SKM-1 treated with dmso at 0.1 percent for 144 hours (cell line): ENCODE data around the gene CEMIP.
"Not testable (repeated sequence)": the region's sequence is repeated elsewhere in the genome, so short reads cannot be mapped to it uniquely, and the experiment has no call there.

Source experiments
- DNase-seq: peaks from one replicate; lab custom pipeline; 2025; ENCODE audit not compliant: unreplicated experiment; lab: John Stamatoyannopoulos, UW

CEMIP gene

GRCh38 chr15:80946576-80946975, 167.4 kb downstream of the CEMIP start:
- DNase-seq: no peak

DNA sequence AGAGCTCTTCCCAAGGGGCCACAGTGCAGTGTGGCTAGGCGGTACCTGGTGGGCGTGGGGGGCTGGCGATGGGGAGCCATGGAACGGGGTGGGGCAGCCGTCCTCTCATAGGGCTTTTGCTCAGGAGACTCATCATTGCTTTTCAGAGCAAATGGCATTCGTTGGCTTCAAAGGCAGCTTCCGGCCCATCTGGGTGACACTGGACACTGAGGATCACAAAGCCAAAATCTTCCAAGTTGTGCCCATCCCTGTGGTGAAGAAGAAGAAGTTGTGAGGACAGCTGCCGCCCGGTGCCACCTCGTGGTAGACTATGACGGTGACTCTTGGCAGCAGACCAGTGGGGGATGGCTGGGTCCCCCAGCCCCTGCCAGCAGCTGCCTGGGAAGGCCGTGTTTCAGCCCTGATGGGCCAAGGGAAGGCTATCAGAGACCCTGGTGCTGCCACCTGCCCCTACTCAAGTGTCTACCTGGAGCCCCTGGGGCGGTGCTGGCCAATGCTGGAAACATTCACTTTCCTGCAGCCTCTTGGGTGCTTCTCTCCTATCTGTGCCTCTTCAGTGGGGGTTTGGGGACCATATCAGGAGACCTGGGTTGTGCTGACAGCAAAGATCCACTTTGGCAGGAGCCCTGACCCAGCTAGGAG, 169.6 kb downstream of the CEMIP start:
- no peak for DNase-seq

GRCh38 chr15:80949756-80950155, 170.6 kb downstream of the CEMIP start:
- no peak for DNase-seq

DNA sequence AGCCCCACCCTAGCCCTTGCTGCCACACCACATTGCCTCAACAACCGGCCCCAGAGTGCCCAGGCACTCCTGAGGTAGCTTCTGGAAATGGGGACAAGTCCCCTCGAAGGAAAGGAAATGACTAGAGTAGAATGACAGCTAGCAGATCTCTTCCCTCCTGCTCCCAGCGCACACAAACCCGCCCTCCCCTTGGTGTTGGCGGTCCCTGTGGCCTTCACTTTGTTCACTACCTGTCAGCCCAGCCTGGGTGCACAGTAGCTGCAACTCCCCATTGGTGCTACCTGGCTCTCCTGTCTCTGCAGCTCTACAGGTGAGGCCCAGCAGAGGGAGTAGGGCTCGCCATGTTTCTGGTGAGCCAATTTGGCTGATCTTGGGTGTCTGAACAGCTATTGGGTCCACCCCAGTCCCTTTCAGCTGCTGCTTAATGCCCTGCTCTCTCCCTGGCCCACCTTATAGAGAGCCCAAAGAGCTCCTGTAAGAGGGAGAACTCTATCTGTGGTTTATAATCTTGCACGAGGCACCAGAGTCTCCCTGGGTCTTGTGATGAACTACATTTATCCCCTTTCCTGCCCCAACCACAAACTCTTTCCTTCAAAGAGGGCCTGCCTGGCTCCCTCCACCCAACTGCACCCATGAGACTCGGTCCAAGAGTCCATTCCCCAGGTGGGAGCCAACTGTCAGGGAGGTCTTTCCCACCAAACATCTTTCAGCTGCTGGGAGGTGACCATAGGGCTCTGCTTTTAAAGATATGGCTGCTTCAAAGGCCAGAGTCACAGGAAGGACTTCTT, 171.3 kb downstream of the CEMIP start:
- DNase-seq: no peak

DNA sequence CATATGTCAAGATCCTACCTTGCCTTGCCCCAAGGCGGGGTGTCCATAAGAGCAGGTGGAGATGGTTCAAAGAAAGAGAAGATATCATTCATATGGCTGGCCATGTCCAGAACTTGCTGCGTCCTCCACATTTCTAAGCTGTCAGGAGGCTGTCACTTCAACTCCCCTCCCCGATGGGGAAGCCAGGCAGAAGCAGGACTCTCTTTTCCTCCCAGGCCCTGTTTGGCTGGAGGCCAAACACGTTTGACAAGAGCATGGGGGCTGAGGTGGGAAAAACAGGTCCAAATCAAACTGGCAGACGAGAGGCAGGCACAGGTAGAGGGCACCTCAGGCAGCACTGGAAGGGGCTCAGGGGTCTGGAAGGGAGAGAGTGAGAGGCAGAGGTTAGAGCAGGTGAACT, 172.8 kb downstream of the CEMIP start:
- no peak for DNase-seq

GRCh38 chr15:80953001-80953952, 174.1 kb downstream of the CEMIP start:
- no peak for DNase-seq

- no peak for DNase-seq
These were observed 175.0 kb downstream of the CEMIP start for GRCh38 chr15:80953953-80954778.

DNA sequence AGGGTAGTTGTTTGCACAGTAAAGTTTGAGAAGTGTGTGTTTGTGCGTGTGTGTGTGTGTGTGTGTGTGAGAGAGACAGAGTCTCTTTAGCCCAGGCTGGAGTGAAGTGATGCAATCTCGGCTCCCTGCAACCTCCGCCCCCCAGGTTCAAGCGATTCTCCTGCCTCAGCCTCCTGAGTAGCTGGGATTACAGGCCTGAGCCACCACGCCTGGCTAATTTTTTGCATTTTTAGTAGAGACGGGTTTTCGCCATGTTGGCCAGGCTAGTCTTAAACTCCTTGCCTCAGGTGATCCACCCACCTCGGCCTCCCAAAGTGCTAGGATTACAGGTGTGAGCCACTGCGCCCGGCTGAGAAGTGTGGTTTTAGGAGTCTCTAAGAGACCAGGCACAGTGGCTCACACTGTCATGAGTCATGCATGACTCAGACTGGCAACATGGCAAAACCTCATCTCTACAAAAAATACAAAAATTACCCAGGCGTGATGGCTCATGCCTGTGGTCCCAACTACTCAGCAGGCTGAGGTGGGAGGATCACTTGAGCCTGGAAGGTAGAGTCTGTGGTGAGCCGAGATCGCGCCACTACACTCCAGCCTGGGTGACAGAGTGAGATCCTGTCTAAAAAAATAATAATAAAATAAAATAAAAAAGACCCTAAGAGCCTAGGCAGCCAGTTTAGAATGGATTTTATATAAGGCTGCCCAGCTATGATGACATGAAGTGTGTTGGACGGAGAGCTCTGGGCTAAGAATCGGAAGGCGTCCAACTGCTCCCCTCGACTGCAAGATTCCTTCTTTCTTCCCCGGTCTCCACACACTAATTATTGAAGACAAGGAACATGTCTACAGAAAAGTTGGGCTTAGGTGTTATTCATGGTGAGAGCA, 176.6 kb downstream of the CEMIP start:
- DNase-seq: not testable (repeated sequence)

GRCh38 chr15:80957556-80957955, 178.4 kb downstream of the CEMIP start:
- no peak for DNase-seq

DNA sequence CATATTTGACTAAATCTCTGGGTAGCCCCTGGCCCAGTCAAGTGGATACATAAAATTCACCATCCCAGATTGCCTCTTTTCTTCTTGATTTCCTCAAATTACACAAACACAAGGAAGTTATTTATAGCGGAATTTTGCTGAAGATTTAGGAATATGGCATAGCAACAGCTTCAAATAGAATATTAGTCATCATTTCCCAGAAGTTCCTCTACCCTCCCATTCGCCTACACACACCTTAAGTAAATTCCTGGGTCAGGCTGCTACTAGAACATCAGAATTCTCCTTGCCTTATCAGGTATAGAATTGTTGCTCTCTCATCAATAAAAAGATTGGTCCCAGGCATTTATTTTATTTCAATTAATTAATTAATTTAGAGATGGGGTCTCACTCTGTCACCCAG, 178.8 kb downstream of the CEMIP start:
- no peak for DNase-seq

GRCh38 chr15:80958818-80959495, 179.8 kb downstream of the CEMIP start:
- no peak for DNase-seq

- DNase-seq: not testable (repeated sequence)
These were observed 186.3 kb downstream of the CEMIP start for GRCh38 chr15:80965454-80965853.

DNA sequence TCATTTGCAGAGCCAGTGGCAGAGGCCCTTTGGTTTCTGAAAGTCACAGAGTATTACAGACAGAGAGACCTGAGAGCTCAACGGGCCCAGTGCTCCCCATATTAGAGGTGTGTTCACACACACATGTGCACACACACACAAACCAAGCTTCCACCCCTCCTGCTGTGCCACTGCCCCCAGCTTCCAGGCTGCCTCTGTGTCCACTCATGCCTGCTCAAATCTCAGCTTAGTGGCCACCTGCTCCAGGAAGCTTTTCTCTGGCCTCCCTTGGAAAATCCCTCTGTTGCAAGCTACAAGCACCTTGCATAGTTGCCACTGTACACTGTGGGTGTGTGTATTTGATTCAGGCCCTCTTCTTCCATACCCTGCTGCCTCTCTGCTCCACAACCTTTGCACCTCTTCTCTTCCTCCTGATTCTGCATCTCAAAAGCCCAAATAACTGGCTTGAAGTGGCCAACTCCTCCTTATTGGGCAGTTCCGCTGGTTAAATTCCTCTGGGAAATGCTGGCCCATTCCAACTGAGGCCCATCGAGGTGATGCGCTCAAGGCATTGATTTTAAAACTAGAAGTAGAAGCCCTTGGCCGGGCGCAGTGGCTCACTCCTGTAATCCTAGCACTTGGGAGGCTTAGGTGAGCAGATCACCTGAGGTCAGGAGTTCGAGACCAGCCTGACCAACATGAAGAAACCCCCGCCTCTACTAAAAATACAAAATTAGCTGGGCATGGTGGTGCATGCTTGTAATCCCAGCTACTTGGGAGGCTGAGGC, 187.4 kb downstream of the CEMIP start:
- no peak for DNase-seq

DNA sequence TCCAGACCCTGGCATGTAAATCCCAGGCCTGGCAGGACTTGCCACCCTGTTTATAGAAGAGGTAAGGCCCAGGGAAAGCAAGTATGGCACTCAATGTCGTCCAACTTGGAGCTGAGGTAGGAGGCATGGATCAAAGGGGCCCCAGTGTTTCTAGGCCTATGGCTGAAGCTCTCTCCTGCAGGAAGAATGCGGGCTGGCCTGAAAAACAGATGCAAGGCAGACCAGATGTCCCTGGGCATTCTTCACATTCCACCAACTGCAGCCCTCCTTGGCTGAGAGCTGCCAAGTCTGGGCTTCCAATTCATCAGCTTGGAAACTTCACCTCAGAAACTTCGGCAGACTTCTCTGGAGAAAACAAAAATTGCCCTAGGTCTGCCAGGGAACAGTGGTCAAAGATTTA, 188.3 kb downstream of the CEMIP start:
- no peak for DNase-seq

DNA sequence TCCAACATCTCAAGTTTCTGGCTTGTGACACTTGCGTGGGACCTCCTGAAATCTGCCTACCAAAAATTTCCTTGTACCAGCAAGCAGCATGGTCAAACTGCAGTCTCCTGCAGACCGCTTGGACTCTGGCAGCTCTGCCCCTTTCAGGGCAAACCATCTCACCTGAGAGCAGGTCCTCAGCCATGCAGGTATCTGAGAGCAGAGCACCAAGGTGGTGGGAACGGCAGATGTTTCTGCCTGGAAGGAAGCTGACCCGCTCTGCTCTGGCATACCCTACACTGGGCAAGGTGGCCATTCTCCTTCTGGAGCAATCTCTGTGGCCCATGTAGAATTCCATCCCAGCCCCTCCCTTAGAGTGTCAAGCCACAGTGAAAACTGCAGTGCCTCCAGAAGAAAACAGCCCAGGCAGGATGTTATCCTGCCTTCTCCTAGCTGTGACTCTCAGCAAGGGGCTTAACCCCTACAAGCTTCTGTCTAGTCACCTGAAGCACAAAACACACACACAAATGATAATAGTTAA, 188.9 kb downstream of the CEMIP start:
- DNase-seq: no peak

DNA sequence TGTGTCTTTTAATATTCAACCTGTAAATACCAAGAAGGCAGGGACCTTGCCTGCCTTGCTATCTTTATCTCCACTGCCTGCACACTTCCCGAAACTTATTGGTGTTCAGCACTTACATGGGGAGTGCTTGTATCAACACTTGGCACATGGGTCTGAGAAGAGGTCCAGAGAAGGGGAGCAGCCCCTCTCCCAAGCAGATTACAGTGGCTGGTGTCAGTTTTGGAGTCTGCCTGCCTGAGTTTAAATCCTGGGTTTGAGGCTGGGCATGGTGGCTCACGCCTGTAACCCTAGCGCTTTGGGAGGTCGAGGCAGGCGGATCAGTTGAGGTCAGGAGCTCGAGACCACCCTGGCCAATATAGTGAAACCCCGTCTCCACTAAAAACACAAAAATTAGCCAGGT, 190.1 kb downstream of the CEMIP start:
- no peak for DNase-seq

GRCh38 chr15:80970018-80970657, 191.0 kb downstream of the CEMIP start:
- peak; percentile 32 for DNase-seq

GRCh38 chr15:80970658-80971057, 191.5 kb downstream of the CEMIP start:
- DNase-seq: no peak
